Sciatic nerve (tissue), 2 donors: ENCODE data around the gene AIF1. TPM values are rescaled to one million over a fixed set of nuclear protein-coding genes. Genes with fewer than 3 reads are reported as not detected.
A peak's percentile ranks its signal among the peaks of the same experiment; 100 is the strongest.
"Not testable (repeated sequence)": the region's sequence is repeated elsewhere in the genome, so short reads cannot be mapped to it uniquely, and the experiment has no call there.

ENCODE experiments used
- ATAC-seq: fragments of 200-7000 bp; cut with Tn5 transposase; one replicate; pipeline ENCODE4 v1.9.1; 2020; ENCODE audit warnings: mild to moderate bottlenecking, moderate library complexity
- DNase-seq: peaks from one replicate; pipeline ENCODE4 v3.0.0-alpha.2; 2020; ENCODE audit warnings: low spot score
- intact Hi-C: fragments of 100-400 bp; cut with DNase I; formaldehyde crosslinking; loops from one replicate; pipeline ENCODE4 v1.14.2; 2022
- total RNA-seq: library from RNA; stranded (reverse); fragmentation: NEBNext Ultra II Directional; extraction: Animal tissue kit (Norgen Biotek cat#: 25700); gene quantifications from one replicate; pipeline ENCODE4 v1.2.1, GENCODE V29; 2021
- donor health status: DM: no; HTN: no; CAD: no.
- donor health status: DM: no; HTN: no; CAD: no.

Gene AIF1
- total RNA-seq, 1 donor from 2014 or later = 50.6 TPM

DNA sequence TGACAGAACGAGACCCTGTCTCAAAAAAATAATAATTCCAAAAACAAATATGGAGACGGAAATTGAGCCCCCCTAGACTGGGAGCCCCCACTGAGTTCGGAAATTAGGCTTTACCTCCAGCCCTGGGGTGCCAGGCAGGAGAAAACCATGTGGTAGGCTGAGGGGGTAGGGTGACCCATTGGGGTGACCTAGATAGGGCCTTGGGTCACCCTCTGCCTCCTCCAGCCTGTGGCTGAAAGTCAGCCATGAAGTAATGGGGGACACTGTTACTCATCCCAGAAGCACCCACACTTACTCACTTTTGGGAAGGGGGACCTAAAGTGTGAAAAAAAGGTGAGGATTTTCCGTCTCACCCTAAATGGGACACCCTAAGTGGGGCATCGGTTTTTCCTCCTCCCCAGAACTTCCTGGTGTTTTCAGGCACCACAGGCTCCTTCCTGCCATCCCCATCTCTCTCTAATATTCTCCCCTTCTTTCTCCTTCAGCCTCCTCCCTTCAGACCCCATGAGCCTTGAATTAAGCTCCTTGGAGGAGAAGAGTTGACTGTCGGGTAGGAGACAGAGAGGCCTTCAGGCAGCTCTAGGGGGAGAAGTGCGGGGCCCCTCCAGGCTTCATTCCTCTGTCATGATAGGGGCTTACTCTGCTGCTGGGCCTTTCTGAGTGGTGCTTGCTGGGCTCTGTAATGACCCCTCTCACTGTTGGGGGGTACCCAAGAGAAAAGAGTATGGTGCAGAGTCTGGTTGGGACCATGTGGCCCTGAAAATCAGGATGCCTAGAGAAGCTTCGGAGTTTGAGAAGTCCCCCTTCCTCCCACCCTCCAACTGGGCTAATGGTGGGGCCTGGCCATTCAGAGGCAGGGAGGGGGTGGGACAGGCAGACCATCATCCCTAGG is 35.2 kb upstream of the AIF1 start:
- intact Hi-C loops = no loop called here
- DNase-seq (no peak), ATAC-seq (no peak)

DNA sequence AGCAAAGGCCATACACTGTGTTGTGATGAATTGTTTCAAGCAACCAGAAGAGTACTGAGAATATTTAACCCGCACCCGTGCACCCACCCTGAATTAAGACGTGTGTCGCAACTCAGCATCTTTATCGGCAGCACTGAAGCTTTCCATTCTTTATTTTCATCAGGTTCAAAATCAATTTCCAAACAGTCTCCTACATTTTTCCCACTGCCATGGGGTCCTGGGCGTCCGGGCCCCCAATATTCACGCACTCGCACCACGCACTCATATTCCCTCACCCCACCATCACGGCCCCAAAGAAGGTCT is 34.6 kb upstream of the AIF1 start:
- no peak for DNase-seq
- no peak for ATAC-seq
- intact Hi-C loops = no loop called here

DNA sequence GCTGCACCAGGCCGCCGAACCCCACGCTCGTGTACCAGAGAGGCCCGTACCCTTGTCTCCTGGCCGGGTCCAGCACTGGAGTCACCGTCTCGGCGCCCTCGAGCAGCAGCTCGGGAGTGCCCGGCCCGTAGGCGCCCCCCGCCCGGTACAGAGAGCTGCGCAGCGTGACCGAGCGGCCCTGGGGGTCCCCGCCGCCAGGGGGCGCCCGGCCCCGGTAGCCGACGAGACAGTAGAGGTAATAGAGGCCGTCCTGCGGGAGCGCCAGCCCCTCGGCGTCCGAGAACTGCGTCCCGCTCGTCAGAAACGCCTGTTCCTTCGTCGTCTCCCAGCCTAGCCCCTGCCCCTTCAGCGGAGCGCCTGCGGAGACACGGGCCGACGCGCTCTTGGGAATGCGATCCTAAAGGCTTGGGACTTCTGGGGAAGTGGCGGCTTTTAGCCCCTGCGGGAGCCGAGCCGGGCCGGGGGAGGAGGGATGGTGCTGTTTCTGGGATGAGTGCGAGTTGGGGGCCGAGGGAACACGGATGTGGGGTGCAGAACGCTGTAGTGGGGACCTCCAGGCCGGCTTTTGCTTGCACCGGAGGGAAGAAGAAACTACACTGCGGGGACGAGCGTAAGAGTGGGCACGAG is 34.1 kb upstream of the AIF1 start:
- ATAC-seq (peak; percentile 98), DNase-seq (peak; percentile 92)
- intact Hi-C loops = no loop called here

DNA sequence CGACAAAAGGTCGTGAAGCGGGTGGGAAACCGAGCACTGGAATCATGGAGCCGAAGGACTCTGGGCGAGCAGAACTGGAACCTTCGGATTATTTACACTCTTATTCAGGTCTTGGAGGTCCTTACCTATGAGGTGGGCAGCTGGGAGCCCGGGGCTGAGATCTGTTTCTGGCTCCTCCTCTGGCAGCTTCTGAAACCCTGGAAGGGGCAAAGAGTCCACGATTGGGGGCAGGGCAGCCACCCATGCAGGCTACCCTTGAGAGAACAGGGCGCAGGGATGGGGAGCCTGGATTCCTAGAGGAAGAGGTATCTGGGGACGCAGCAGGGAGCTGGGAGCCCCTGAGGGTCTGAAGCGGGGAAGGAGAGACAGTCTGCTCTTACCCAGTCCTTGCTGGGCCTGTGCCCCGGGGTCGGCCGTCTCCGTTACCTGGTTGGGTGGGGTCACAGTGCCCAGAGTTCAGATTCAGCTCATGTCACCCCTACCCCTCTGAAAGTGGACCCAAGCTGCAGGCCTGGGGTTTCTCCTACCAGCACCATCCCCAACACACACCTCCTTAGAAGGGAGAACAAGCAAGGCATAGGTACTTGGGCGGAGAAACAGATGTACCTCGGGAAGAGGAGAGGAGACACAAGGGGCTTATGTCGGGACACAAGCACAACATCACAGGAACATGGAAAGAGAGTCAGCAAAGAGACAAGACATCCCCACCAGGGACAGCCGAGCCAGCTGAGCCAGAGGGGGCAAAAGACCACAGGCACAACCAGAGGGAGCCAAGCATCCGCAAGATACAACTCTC is 33.4 kb upstream of the AIF1 start:
- DNase-seq (no peak), ATAC-seq (peak; percentile 44)
- intact Hi-C loops = no loop called here

DNA sequence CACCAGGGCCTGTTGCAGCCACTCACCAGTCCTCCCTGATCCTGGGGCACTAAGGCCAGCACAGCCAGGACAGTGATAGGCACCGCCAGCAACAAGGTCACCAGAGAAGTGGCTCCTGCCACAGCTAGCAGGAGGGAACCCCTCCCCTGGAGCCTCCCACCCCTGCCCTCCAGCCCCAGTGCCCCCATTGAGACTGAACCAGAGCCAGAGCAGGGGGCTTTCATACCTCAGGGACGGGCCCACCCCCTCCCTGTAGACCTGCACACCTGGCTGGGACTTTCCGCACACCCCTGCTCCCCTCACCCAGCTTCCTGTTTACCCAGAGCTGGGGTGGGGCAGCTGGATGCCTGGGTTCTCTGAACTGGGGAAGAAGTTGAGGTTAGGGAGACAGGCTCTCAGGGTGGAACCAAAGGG is 32.8 kb upstream of the AIF1 start, which contains the start of gene LTB:
Gene LTB, minus strand, starts transcription at position 195 of the 414 bp plus-strand sequence. Its CDS starts 7 bp downstream, at position 188.
- ATAC-seq = no peak
- intact Hi-C loops = no loop called here
- no peak for DNase-seq

DNA sequence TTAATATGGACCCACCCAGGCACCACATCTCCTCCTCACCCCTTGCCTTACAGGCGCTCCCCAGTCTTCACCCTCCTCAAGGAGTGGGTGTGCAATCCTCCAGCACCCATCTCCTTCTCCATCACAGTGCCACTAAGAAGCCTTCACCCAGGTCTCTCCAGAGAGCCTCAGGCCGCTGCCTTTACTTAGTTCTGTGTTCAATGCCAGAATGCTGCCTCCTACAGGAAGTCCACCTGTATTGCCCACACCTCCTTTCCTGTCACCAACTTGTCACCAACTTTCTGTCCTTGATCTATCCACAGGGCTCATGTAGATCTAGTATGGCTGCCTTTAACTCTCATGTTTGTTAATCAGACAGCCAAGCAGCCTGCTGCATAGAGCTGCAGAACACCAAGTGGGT is 29.5 kb upstream of the AIF1 start:
- intact Hi-C loops = no loop called here
- DNase-seq (no peak), ATAC-seq (no peak)

DNA sequence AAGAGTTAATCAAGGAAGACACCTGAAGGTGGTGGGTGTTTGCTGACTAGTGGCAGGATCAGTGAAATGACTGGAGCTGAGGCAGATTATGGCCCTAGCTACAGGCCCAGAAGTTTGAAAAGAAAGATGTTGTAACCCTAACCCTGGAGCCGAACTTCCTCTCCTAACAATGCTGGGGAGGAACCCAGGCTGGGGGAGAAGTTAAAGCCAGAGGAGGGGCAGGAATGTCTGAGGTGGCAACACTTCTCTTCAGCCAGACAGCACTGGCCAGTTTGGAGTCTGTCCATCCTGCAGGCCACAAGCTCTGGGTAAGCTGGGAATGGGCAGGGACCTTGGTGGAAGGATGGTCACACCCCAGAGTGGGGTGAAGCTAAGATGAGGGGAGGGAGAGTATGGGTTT is 29.0 kb upstream of the AIF1 start, which contains the start of gene LST1:
Gene LST1, plus strand, starts transcription at position 270 of the 400 bp plus-strand sequence. CDS start 1,023 bp downstream, outside the sequence.
- DNase-seq (no peak), ATAC-seq (peak; percentile 39)
- intact Hi-C loops = no loop called here

DNA sequence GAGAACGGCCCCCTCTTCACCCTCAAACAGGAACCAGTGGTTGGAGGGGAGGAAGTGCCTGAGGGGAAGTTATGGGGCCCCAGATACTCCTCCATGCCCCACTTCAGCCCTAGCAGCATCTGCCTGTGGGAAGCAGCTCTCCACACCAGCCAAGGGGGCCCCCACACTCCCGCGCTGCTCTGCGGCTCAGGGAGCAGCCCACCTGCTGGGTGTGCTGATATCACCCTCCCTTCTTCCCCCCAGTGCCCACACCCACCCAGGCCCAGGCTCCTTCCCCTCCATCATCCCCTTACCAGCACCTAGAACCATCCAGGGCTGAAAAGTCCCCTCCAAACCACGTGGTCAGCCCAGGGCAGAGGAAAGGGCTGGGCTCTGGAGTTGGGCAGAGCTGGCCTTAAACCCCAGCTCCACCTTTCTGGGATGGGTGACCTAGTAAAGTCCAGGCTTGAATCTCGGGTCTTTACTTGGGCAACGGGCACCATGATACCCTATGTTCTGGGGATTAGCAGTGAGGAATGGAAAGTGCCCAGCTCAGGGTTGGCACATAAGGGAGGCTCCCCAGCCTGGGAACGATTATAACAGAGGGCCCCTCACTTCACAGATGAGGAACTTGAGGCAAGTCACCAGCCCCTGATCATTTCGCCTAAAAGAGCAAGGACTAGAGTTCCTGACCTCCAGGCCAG is 28.3 kb upstream of the AIF1 start:
- DNase-seq (no peak), ATAC-seq (peak; percentile 69)
- intact Hi-C loops = no loop called here

DNA sequence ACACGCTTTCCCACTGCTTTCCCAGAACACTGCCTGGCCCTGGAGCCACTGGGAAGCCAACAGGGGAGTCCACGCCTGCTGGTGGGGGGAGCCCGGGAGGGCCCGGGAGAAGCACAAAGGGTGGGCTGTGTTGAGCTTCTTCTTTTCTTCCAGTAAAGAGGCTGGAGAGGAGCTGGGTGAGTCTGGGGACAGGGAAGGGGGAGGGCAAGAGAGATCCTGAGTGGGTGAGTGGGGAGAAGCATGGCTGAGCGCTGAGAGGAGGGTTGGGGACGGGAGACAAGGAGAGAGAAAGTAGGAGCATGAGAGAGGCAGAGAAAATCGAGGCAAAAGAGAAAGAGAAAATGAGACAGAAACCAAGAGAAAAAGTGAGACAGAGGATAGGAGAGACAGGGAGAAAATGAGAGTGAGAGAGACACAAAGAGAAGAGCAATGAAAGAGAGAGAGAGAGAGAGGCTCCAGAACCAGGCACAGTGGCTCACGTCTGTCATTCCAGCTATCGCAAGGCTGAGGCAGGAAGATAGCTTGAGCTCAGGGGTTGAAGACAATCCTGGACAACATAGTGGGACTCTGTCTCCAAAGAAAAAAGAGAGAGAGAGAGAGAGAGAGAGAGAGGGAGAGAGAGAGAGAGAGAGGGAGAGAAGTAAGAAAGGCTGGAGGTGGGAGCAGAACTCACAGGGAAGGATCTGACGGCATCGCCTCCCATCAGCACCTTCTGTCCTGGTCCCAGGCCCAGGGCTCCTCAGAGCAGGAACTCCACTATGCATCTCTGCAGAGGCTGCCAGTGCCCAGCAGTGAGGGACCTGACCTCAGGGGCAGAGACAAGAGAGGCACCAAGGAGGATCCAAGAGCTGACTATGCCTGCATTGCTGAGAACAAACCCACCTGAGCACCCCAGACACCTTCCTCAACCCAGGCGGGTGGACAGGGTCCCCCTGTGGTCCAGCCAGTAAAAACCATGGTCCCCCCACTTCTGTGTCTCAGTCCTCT is 26.9 kb upstream of the AIF1 start:
- intact Hi-C loops = no loop called here
- DNase-seq = no peak
- no peak for ATAC-seq

DNA sequence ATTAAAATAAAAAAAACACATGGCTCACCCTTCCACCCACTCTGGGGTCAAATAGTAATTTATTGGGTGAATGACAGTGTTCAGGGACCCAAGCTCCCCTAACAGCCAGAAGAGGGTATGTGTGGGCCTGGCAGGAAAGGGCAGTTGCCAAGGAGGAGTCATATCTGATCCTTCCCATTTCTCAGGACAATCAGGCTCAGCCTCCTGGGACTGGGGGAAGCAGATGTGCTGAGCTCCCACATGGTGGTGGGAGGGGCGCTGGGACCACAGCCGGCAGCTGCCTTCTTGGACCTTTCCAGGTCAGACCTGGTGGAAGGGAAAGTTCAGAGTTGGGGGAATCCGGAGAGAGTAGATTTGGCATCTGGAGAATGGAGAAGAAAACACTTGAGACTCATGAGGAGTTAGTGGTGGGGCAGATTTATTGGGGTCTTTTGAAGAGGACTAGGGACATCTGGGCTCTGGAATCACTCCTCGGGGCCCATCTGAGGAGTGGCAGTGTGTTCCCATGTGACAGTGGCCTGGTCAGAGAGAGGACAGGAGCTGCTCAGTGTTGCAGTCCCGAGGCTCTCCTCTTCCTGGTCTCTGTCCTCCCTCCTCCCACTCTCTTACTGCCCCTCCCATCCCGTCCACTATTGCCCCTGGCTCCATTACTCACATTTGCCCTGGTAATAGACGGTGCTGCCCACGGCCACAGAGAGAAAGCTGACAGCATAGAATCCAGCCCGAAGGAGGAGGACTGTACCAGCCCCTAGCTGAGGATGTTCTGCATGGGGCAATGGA is 26.0 kb upstream of the AIF1 start:
- intact Hi-C loops = no loop called here
- no peak for DNase-seq
- ATAC-seq = no peak

DNA sequence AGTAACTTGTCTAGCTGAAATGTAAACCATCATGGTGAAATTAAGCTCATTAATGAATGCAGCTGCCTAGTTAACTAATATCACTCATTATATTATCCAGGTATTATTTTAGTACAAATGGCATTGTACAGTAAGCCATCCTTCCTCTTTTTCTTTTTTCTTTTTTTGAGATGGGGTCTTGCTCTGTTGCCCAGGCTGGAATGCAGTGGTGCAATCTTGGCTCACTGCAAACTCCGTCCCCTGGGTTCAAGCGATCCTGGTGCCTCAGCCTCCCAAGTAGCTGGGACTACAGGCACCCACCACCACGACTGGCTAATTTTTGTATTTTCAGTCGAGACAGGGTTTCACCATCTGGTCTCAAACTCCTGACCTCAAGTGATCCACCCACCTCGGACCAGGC is 24.3 kb upstream of the AIF1 start:
- ATAC-seq, intact Hi-C loops: not testable (repeated sequence)

DNA sequence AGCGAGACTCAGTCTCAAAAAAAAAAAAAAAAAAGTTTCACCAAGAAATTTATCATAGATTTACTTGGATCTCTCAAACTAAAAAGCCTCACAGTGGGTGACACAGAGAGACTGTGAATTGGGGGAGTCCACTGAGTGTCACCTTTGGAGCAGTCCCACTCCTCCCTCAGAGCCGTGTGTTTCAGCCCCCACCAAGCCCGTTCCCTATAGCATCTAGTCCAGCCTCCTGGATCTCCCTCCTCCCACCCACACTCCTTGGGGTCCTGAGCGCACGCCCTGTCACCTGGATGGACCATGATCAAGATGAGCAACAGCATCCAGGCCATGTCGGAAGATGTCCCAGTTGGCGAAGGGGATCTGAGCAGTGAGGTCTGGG is 22.6 kb upstream of the AIF1 start:
- ATAC-seq (no peak), DNase-seq (no peak)
- intact Hi-C loops = no loop called here

More for the DNA sequence above, 24.3 kb upstream of the AIF1 start:
- not testable (repeated sequence) for DNase-seq

DNA sequence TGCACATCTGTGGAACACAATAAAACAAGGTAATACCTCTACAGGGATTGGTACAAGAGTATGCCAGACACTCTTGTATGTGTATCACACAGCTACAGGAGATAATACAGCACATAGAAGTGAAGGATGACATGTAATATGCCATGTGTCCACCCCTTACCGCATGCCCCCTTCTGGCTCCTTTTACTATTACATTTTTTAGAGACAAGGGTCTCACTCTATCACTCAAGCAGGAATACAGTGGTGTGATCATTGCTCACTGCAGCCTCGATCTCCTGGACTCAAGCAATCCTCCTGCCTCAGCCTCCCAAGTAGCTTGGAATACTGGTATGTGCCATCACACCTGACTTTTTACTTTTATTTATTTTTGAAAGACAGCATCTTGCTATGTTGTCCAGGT is 18.0 kb upstream of the AIF1 start:
- intact Hi-C loops = no loop called here
- peak; percentile 39 for ATAC-seq

DNA sequence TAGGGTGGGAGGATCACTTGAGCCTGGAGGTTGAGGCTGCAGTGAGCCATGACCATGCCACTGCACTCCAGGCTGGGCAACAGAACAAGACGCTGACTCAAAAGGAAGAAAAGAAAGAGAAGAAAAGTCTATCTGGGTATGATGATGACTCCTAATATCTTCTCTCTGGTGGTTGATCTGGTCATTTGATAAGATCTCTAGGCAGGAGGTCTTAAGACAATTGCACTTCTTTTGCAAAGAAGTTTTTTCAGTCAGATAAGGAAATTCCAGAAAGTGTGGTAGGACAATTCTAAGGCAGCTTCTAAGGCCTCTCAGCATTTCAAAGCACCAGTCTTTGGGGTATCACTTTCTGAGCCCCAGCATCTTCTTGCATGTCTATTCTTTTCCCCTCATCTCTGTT is 7.7 kb upstream of the AIF1 start:
- DNase-seq (no peak), ATAC-seq (no peak)
- intact Hi-C loops = no loop called here

More for the DNA sequence above, 18.0 kb upstream of the AIF1 start:
- DNase-seq = no peak

DNA sequence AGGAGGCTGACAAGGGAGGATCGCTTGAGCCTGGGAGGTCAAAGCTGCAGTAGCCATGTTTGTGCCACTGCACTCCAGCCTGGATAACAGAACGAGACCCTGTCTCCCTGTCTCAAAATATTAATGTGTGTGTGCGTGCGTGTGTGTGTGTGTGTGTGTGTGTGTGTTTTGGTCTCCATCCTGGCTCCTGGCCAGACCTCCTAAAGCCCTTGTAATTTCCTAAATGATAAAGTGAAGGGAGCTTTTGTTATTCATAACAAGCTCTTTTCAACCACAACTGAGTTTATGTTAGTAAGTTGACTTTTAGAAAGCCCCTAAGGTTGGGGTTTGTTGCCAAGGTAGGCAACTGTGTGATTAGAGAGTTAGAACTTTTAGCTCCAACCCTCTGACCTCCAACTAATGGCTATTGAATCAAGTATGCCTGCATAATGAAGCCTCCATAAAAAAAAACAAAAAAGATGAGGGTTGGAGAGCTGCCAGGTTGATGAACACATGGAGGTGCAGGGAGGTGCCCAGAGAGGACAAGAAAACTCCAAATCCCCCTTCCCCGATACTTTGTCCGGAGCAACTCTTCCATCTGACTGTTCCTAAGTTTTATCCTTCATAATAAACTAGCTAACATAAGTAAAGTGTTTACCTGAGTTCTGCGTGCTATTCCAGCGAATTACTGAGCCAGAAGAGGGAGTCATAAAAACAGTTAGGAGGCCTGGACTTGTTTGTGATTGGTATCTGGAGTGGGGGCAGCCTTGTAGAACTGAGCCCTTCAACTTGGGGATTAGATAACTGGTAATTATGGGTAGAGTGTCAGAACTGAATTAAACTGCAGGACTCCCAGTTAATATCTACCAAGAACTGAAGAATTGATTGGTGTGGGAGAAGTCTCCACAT is 5.3 kb upstream of the AIF1 start:
- ATAC-seq (no peak), DNase-seq (no peak)
- intact Hi-C loops = no loop called here

DNA sequence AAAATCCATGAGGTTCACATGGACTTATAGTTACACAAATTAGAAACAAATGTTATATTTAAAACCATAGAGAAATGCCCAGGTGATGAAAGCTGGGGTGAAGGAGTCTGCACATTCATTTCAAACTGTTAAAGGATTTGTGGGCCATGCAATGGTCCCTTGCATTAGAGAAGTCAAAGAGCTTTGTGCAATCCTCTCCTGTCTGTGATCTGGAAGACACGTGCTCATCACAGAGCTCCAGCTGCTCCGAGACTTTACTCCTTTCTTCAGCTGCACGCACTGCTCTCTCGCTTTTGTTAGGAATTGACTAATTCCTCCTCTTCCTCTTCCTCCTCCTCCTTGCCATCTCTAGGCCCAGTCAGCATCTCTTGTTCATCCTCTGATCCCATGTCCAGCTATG is 4.1 kb upstream of the AIF1 start:
- DNase-seq = no peak
- intact Hi-C loops = no loop called here

More for the DNA sequence above, 4.1 kb upstream of the AIF1 start:
- ATAC-seq = no peak
